Measurements from ENCODE around the gene CNFN.

The CNFN gene

GRCh38 chr19:42422901-42423461 is 32.9 kb upstream of the CNFN start:
- no peaks in the 10 kb centered on the region for H3K27me3 ChIP-seq (replicated peaks; ENCODE audit: control insufficient read depth, insufficient read depth, low read length)
- peak overlapping the region; percentile 85 for H3K4me3 ChIP-seq (ENCODE audit: low read length)
- H3K9ac ChIP-seq (ENCODE audit: low read length): peak overlapping the region; percentile 86
- no peaks in the 10 kb centered on the region for H3K36me3 ChIP-seq (ENCODE audit: control insufficient read depth, insufficient read depth, low read length, severe bottlenecking)
- H3K4me1 ChIP-seq (ENCODE audit: control insufficient read depth, insufficient read depth, low read length): peaks cover 36% of the 10 kb centered on the region
- no peak for DNase-seq (ENCODE audit: low read depth)
- no peaks in the 10 kb centered on the region for H3K9me3 ChIP-seq (ENCODE audit: control insufficient read depth, low read length)

GRCh38 chr19:42422092-42422900 is 32.2 kb upstream of the CNFN start:
- H3K4me3 ChIP-seq (ENCODE audit: low read length): peak overlapping the region; percentile 85

GRCh38 chr19:42421591-42422031 is 31.5 kb upstream of the CNFN start:
- peaks cover 36% of the 10 kb centered on the region for H3K4me1 ChIP-seq (ENCODE audit: control insufficient read depth, insufficient read depth, low read length)
- DNase-seq (ENCODE audit: low read depth): no peak
- no peaks in the 10 kb centered on the region for H3K27me3 ChIP-seq (replicated peaks; ENCODE audit: control insufficient read depth, insufficient read depth, low read length)
- peak overlapping the region; percentile 86 for H3K9ac ChIP-seq (ENCODE audit: low read length)
- H3K9me3 ChIP-seq (ENCODE audit: control insufficient read depth, low read length): no peaks in the 10 kb centered on the region
- H3K36me3 ChIP-seq (ENCODE audit: control insufficient read depth, insufficient read depth, low read length, severe bottlenecking): no peaks in the 10 kb centered on the region
- peak overlapping the region; percentile 85 for H3K4me3 ChIP-seq (ENCODE audit: low read length)

More at GRCh38 chr19:42422092-42422900, 32.2 kb upstream of the CNFN start:
- DNase-seq (ENCODE audit: low read depth): no peak
- no peaks in the 10 kb centered on the region for H3K36me3 ChIP-seq (ENCODE audit: control insufficient read depth, insufficient read depth, low read length, severe bottlenecking)
- H3K4me1 ChIP-seq (ENCODE audit: control insufficient read depth, insufficient read depth, low read length): peaks cover 36% of the 10 kb centered on the region
- H3K9me3 ChIP-seq (ENCODE audit: control insufficient read depth, low read length): no peaks in the 10 kb centered on the region
- H3K27me3 ChIP-seq (replicated peaks; ENCODE audit: control insufficient read depth, insufficient read depth, low read length): no peaks in the 10 kb centered on the region
- H3K9ac ChIP-seq (ENCODE audit: low read length): peak overlapping the region; percentile 86

- no peaks in the 10 kb centered on the region for H3K36me3 ChIP-seq (ENCODE audit: control insufficient read depth, insufficient read depth, low read length, severe bottlenecking)
- no peak for DNase-seq (ENCODE audit: low read depth)
- peaks cover 36% of the 10 kb centered on the region for H3K4me1 ChIP-seq (ENCODE audit: control insufficient read depth, insufficient read depth, low read length)
- H3K4me3 ChIP-seq (ENCODE audit: low read length): peak overlapping the region; percentile 55
- H3K27me3 ChIP-seq (replicated peaks; ENCODE audit: control insufficient read depth, insufficient read depth, low read length): no peaks in the 10 kb centered on the region
- no peaks in the 10 kb centered on the region for H3K9me3 ChIP-seq (ENCODE audit: control insufficient read depth, low read length)
- H3K9ac ChIP-seq (ENCODE audit: low read length): peak overlapping the region; percentile 86
These were observed 31.0 kb upstream of the CNFN start for GRCh38 chr19:42421101-42421500.

GRCh38 chr19:42420055-42420544 is 30.0 kb upstream of the CNFN start:
- Histone ChIP-seq H3K4me1 (ENCODE audit: control insufficient read depth, insufficient read depth, low read length) (peaks cover 36% of the 10 kb centered on the region), H3K36me3 (ENCODE audit: control insufficient read depth, insufficient read depth, low read length, severe bottlenecking) (no peaks in the 10 kb centered on the region), H3K4me3 (ENCODE audit: low read length) (peak overlapping the region; percentile 55), H3K9ac (ENCODE audit: low read length) (peak overlapping the region; percentile 86), H3K27me3 (replicated peaks; ENCODE audit: control insufficient read depth, insufficient read depth, low read length) (no peaks in the 10 kb centered on the region), H3K9me3 (ENCODE audit: control insufficient read depth, low read length) (no peaks in the 10 kb centered on the region)
- peak; percentile 47 for DNase-seq (ENCODE audit: low read depth)

- H3K27me3 ChIP-seq (replicated peaks; ENCODE audit: control insufficient read depth, insufficient read depth, low read length): no peaks in the 10 kb centered on the region
- H3K9me3 ChIP-seq (ENCODE audit: control insufficient read depth, low read length): no peaks in the 10 kb centered on the region
- peaks cover 5% of the 10 kb centered on the region for H3K36me3 ChIP-seq (ENCODE audit: control insufficient read depth, insufficient read depth, low read length, severe bottlenecking)
- H3K9ac ChIP-seq (ENCODE audit: low read length): peak overlapping the region; percentile 86
- DNase-seq (ENCODE audit: low read depth): no peak
- peaks cover 35% of the 10 kb centered on the region for H3K4me1 ChIP-seq (ENCODE audit: control insufficient read depth, insufficient read depth, low read length)
- peak overlapping the region; percentile 55 for H3K4me3 ChIP-seq (ENCODE audit: low read length)
These were observed 29.2 kb upstream of the CNFN start for GRCh38 chr19:42419309-42419708.

- Histone ChIP-seq H3K9me3 (ENCODE audit: control insufficient read depth, low read length) (no peaks in the 10 kb centered on the region), H3K9ac (ENCODE audit: low read length) (peak overlapping the region; percentile 89), H3K4me3 (ENCODE audit: low read length) (peak overlapping the region; percentile 83), H3K27me3 (replicated peaks; ENCODE audit: control insufficient read depth, insufficient read depth, low read length) (no peaks in the 10 kb centered on the region), H3K4me1 (ENCODE audit: control insufficient read depth, insufficient read depth, low read length) (peaks cover 18% of the 10 kb centered on the region), H3K36me3 (ENCODE audit: control insufficient read depth, insufficient read depth, low read length, severe bottlenecking) (peaks cover 33% of the 10 kb centered on the region)
- DNase-seq (ENCODE audit: low read depth): no peak
These were observed 22.6 kb upstream of the CNFN start for GRCh38 chr19:42412661-42413076.

GRCh38 chr19:42412227-42412626 is 22.1 kb upstream of the CNFN start:
- Histone ChIP-seq H3K27me3 (replicated peaks; ENCODE audit: control insufficient read depth, insufficient read depth, low read length) (no peaks in the 10 kb centered on the region), H3K36me3 (ENCODE audit: control insufficient read depth, insufficient read depth, low read length, severe bottlenecking) (peaks cover 38% of the 10 kb centered on the region), H3K9ac (ENCODE audit: low read length) (peak overlapping the region; percentile 89), H3K9me3 (ENCODE audit: control insufficient read depth, low read length) (no peaks in the 10 kb centered on the region), H3K4me1 (ENCODE audit: control insufficient read depth, insufficient read depth, low read length) (peaks cover 18% of the 10 kb centered on the region), H3K4me3 (ENCODE audit: low read length) (peak overlapping the region; percentile 83)
- DNase-seq (ENCODE audit: low read depth): peak; percentile 29

GRCh38 chr19:42411581-42412178 is 21.6 kb upstream of the CNFN start:
- no peaks in the 10 kb centered on the region for H3K27me3 ChIP-seq (replicated peaks; ENCODE audit: control insufficient read depth, insufficient read depth, low read length)
- DNase-seq (ENCODE audit: low read depth): no peak

GRCh38 chr19:42410371-42410770 is 20.3 kb upstream of the CNFN start:
- no peaks in the 10 kb centered on the region for H3K9me3 ChIP-seq (ENCODE audit: control insufficient read depth, low read length)
- H3K9ac ChIP-seq (ENCODE audit: low read length): peak overlapping the region; percentile 89
- H3K27me3 ChIP-seq (replicated peaks; ENCODE audit: control insufficient read depth, insufficient read depth, low read length): no peaks in the 10 kb centered on the region
- DNase-seq (ENCODE audit: low read depth): no peak
- peaks cover 25% of the 10 kb centered on the region for H3K4me1 ChIP-seq (ENCODE audit: control insufficient read depth, insufficient read depth, low read length)
- peaks cover 56% of the 10 kb centered on the region for H3K36me3 ChIP-seq (ENCODE audit: control insufficient read depth, insufficient read depth, low read length, severe bottlenecking)
- peak overlapping the region; percentile 83 for H3K4me3 ChIP-seq (ENCODE audit: low read length)

More at GRCh38 chr19:42411581-42412178, 21.6 kb upstream of the CNFN start:
- Histone ChIP-seq H3K4me3 (ENCODE audit: low read length) (peak overlapping the region; percentile 83), H3K9me3 (ENCODE audit: control insufficient read depth, low read length) (no peaks in the 10 kb centered on the region), H3K9ac (ENCODE audit: low read length) (peak overlapping the region; percentile 89), H3K4me1 (ENCODE audit: control insufficient read depth, insufficient read depth, low read length) (peaks cover 18% of the 10 kb centered on the region), H3K36me3 (ENCODE audit: control insufficient read depth, insufficient read depth, low read length, severe bottlenecking) (peaks cover 43% of the 10 kb centered on the region)

- no peak for DNase-seq (ENCODE audit: low read depth)
These were observed 19.4 kb upstream of the CNFN start for GRCh38 chr19:42409477-42409876.

More at GRCh38 chr19:42409477-42409876, 19.4 kb upstream of the CNFN start:
- H3K4me1 ChIP-seq (ENCODE audit: control insufficient read depth, insufficient read depth, low read length): peaks cover 25% of the 10 kb centered on the region
- peak overlapping the region; percentile 89 for H3K9ac ChIP-seq (ENCODE audit: low read length)
- no peaks in the 10 kb centered on the region for H3K27me3 ChIP-seq (replicated peaks; ENCODE audit: control insufficient read depth, insufficient read depth, low read length)
- H3K4me3 ChIP-seq (ENCODE audit: low read length): peak overlapping the region; percentile 83
- H3K36me3 ChIP-seq (ENCODE audit: control insufficient read depth, insufficient read depth, low read length, severe bottlenecking): peaks cover 62% of the 10 kb centered on the region
- H3K9me3 ChIP-seq (ENCODE audit: control insufficient read depth, low read length): no peaks in the 10 kb centered on the region

Data from adipocyte (in vitro differentiated cells).